ENCODE results near the gene OLIG2.
A peak's percentile ranks its signal among the peaks of the same experiment; 100 is the strongest.

Gene OLIG2

DNA sequence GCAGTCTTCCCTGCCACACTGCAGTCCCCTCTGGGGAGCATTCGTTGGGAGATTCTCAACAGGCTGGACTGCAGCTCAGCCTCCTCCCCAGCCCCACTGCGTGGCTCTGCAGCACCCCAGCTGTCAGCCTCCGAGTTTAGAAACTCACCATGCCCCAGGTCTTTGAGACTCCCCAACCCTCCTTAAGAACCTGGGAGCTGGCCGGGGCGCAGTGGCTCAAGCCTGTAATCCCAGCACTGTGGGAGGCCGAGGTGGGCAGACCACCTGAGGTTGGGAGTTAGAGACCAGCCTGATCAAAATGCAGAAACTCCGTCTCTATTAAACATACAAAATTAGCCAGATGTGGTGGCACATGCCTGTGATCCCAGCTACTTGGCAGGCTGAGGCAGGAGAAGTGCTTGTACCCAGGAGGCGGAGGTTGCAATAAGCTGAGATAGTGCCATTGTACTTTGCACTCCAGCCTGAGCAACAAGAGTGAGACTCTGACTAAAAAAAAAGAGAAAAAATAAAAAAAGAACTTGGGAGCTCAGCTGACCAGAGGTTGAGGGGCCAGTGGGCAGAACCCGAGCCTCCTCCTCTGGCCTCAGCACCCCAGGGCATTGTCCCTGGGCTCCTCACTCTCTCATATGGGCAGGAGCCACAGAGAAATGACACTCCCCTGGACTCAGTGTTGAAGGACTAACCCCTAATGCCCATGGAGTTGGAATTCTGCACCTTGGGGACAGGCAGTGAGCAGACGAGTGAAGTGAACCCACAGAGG, 5.6 kb downstream of the OLIG2 start:
- Histone ChIP-seq H3K27me3 (peaks cover 76% of the 10 kb centered on the region), H4K20me1 (peaks cover 32% of the 10 kb centered on the region), H3K9me3 (peaks cover 37% of the 10 kb centered on the region), H3K36me3 (no peaks in the 10 kb centered on the region), H3K4me1 (peaks cover 24% of the 10 kb centered on the region), H3K4me2 (no peak overlapping the region), H3K9ac (no peak overlapping the region), H3K4me3 (no peak overlapping the region), H3K27ac (no peak overlapping the region)
- no peak for TF ChIP-seq Cebpa-rat (IDR thresholded peaks at IDR 0.05)

DNA sequence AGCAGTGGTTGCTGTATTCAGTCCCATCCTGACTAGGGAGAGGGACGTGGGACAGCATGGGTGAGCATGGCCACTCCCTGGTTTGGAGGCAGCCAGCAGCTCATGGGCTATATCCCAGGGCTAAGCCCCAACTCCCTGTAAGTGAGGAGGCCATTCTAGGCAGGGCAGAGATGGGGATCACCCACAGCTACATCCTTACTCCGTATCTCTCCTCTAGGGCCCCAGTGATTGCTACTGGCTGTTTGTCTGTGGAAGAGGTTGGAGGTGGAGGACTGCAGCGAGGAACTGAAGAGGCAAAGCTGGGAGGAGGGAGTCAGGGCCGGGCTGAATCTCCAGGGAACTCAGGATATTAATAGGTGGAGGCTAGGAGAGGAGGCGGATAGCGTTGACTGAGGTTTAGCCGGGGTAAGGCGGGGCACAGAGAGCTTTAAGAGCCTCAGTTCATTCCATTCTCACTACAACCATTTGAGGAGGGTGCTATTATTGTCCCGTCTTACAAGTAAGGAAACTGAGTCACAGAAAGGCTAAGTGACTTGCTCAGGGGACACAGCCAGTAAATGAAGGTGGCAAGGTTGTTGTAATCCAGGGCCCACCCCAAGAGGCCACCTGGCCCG, 6.8 kb downstream of the OLIG2 start:
- no peaks in the 10 kb centered on the region for H3K36me3 ChIP-seq
- no peak overlapping the region for H3K27ac ChIP-seq
- no peak overlapping the region for H3K9ac ChIP-seq
- H3K9me3 ChIP-seq: peaks cover 25% of the 10 kb centered on the region
- no peak overlapping the region for H3K4me2 ChIP-seq
- TF ChIP-seq Cebpa-rat (IDR thresholded peaks at IDR 0.05): no peak
- peaks cover 34% of the 10 kb centered on the region for H3K4me1 ChIP-seq
- peaks cover 32% of the 10 kb centered on the region for H4K20me1 ChIP-seq
- peaks cover 64% of the 10 kb centered on the region for H3K27me3 ChIP-seq
- H3K4me3 ChIP-seq: no peak overlapping the region

GRCh38 chr21:33033094-33033951, 7.6 kb downstream of the OLIG2 start:
- Histone ChIP-seq H4K20me1 (peaks cover 30% of the 10 kb centered on the region), H3K27me3 (peaks cover 56% of the 10 kb centered on the region), H3K9me3 (peaks cover 17% of the 10 kb centered on the region), H3K4me3 (no peak overlapping the region), H3K4me2 (no peak overlapping the region), H3K36me3 (no peaks in the 10 kb centered on the region), H3K4me1 (peaks cover 34% of the 10 kb centered on the region), H3K27ac (no peak overlapping the region), H3K9ac (no peak overlapping the region)
- no peak for TF ChIP-seq Cebpa-rat (IDR thresholded peaks at IDR 0.05)

GRCh38 chr21:33033961-33034413, 8.3 kb downstream of the OLIG2 start:
- peaks cover 50% of the 10 kb centered on the region for H3K27me3 ChIP-seq
- no peak overlapping the region for H3K27ac ChIP-seq
- no peak overlapping the region for H3K4me2 ChIP-seq
- peaks cover 11% of the 10 kb centered on the region; the same call in 1 of the 2 replicates for H3K9me3 ChIP-seq
- H3K9ac ChIP-seq: no peak overlapping the region
- peaks cover 28% of the 10 kb centered on the region for H3K4me1 ChIP-seq
- H4K20me1 ChIP-seq: peaks cover 25% of the 10 kb centered on the region
- no peaks in the 10 kb centered on the region for H3K36me3 ChIP-seq
- H3K4me3 ChIP-seq: no peak overlapping the region
- TF ChIP-seq Cebpa-rat (IDR thresholded peaks at IDR 0.05): no peak

DNA sequence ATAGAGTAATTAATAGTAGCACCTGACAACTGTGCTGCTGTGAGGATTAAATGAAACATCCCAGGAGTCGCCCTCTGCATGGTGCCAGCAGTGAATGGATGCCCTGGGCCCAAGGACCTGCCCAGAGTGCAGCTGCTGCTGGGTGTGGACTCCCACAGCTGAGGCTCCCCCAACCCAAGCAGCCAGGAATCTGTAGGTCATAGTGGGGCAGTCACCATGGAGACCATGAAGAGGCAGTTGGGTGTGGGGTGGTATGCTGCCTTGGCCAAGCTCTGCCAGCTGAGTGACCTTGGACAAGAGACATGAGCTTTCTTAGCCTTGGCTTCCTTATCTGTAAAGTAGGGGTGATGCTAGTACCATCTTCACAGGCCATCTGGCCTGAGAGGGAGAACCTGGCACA, 9.4 kb downstream of the OLIG2 start:
- 0 out of 2 replicates have a peak, but pooled peaks cover under 1% of the 10 kb centered on the region for H3K9me3 ChIP-seq
- H3K4me1 ChIP-seq: peaks cover 23% of the 10 kb centered on the region
- peaks cover 38% of the 10 kb centered on the region for H3K27me3 ChIP-seq
- no peak overlapping the region for H3K4me2 ChIP-seq
- H4K20me1 ChIP-seq: peaks cover 14% of the 10 kb centered on the region
- TF ChIP-seq Cebpa-rat (IDR thresholded peaks at IDR 0.05): no peak
- H3K36me3 ChIP-seq: no peaks in the 10 kb centered on the region
- no peak overlapping the region for H3K4me3 ChIP-seq
- no peak overlapping the region for H3K27ac ChIP-seq
- no peak overlapping the region for H3K9ac ChIP-seq

DNA sequence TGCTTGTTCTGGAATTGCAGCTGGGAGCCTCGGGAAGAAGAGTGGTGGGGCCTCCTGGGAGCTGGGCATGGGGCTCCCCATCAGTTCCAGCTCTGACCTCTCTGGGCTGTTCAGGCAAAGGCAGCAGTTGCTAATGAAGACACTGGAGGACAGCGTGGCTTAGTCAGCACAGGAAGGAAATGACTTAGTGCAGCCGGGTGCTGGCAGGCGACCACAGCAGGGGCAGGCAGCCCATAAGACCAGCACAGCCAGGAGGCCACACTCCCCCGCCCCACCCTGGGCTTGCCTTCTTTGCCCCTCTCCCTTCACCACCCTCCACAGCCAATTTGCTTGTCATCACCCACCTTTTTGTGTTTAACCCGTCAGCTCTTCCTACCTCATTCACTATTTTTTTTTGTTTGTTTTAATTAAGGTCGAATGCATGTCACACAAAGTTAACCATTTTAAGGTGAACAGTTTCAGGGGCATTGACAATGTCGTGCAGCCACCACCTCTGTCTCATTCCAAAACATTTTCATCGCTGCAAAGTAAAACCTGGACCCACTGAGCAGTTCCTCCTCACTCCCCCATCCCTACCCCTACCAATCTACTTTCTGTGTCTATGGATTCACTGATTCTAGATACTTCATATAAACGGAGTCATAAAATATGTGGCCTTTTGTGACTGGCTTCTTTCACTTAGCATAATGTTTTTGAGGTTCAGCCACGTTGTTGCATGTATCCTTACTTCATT, 10.9 kb downstream of the OLIG2 start:
- TF ChIP-seq Cebpa-rat (IDR thresholded peaks at IDR 0.05): no peak
- Histone ChIP-seq H3K36me3 (no peaks in the 10 kb centered on the region), H3K9me3 (no peaks in the 10 kb centered on the region), H3K4me2 (peak overlapping the region; percentile 83), H3K27me3 (peaks cover 24% of the 10 kb centered on the region), H3K9ac (no peak overlapping the region), H3K27ac (peak overlapping the region; percentile 56), H3K4me3 (0 out of 2 replicates have a peak overlapping the region, but pooled peaks have one; percentile 7), H4K20me1 (no peaks in the 10 kb centered on the region), H3K4me1 (peaks cover 23% of the 10 kb centered on the region)

- Histone ChIP-seq H3K9me3 (no peaks in the 10 kb centered on the region), H4K20me1 (no peaks in the 10 kb centered on the region), H3K4me2 (no peak overlapping the region), H3K27me3 (peaks cover 17% of the 10 kb centered on the region), H3K36me3 (no peaks in the 10 kb centered on the region), H3K4me3 (no peak overlapping the region), H3K4me1 (peaks cover 22% of the 10 kb centered on the region), H3K27ac (no peak overlapping the region), H3K9ac (no peak overlapping the region)
- no peak for TF ChIP-seq Cebpa-rat (IDR thresholded peaks at IDR 0.05)
These were observed 11.8 kb downstream of the OLIG2 start for GRCh38 chr21:33037501-33037900.

- Histone ChIP-seq H3K9ac (no peak overlapping the region), H3K4me1 (peaks cover 19% of the 10 kb centered on the region), H4K20me1 (no peaks in the 10 kb centered on the region), H3K36me3 (no peaks in the 10 kb centered on the region), H3K27me3 (0 out of 2 replicates have a peak, but pooled peaks cover 4% of the 10 kb centered on the region), H3K4me2 (no peak overlapping the region), H3K4me3 (no peak overlapping the region), H3K27ac (no peak overlapping the region), H3K9me3 (no peaks in the 10 kb centered on the region)
- TF ChIP-seq Cebpa-rat (IDR thresholded peaks at IDR 0.05): no peak
These were observed 13.8 kb downstream of the OLIG2 start for GRCh38 chr21:33039536-33039935.

GRCh38 chr21:33040215-33040614, 14.5 kb downstream of the OLIG2 start:
- no peak overlapping the region for H3K9ac ChIP-seq
- no peaks in the 10 kb centered on the region for H3K36me3 ChIP-seq

More at GRCh38 chr21:33040215-33040614, 14.5 kb downstream of the OLIG2 start:
- Histone ChIP-seq H3K4me1 (peaks cover 21% of the 10 kb centered on the region), H3K4me3 (no peak overlapping the region), H4K20me1 (no peaks in the 10 kb centered on the region), H3K9me3 (no peaks in the 10 kb centered on the region), H3K27ac (no peak overlapping the region), H3K4me2 (no peak overlapping the region), H3K27me3 (0 out of 2 replicates have a peak, but pooled peaks cover 4% of the 10 kb centered on the region)
- TF ChIP-seq Cebpa-rat (IDR thresholded peaks at IDR 0.05): no peak

Measured in BLaER1 (cell line).